ENCODE results near the gene BGLAP.

BGLAP gene

GRCh38 chr1:156286061-156286460 is 44.1 kb downstream of the BGLAP start:
- H3K27ac ChIP-seq = no peak overlapping the region
- H3K4me3 ChIP-seq = no peak overlapping the region
- no peak for DNase-seq (ENCODE audit: low spot score)
- TF ChIP-seq CTCF (IDR thresholded peaks at IDR 0.05) = no peak

- H3K27ac ChIP-seq = no peak overlapping the region
- no peak for TF ChIP-seq CTCF (IDR thresholded peaks at IDR 0.05)
Measured at GRCh38 chr1:156289857-156290256, 47.9 kb downstream of the BGLAP start.

GRCh38 chr1:156291226-156292061 is 49.5 kb downstream of the BGLAP start:
- H3K4me3 ChIP-seq = peak overlapping the region; percentile 71
- peak; percentile 94 for DNase-seq (ENCODE audit: low spot score)

More at GRCh38 chr1:156289857-156290256, 47.9 kb downstream of the BGLAP start:
- no peak overlapping the region for H3K4me3 ChIP-seq
- DNase-seq (ENCODE audit: low spot score) = no peak

More at GRCh38 chr1:156291226-156292061, 49.5 kb downstream of the BGLAP start:
- peak overlapping the region; percentile 57 to 93 for H3K27ac ChIP-seq
- TF ChIP-seq CTCF (IDR thresholded peaks at IDR 0.05) = no peak
